GM23338 (cell line): ENCODE measurements around the gene SYNE1. TPM values are rescaled to one million over a fixed set of nuclear protein-coding genes. Genes with fewer than 3 reads are reported as not detected.

Experiments used
- ATAC-seq: fragments of 200-7000 bp; cut with Tn5 transposase; 3 replicates; pipeline ENCODE4 v1.9.1; 2020
- DNase-seq: peaks from one replicate; pipeline ENCODE4 v3.0.0-alpha.2; 2015; ENCODE audit warnings: low spot score
- H2AFZ ChIP-seq: fragments of 200-600 bp; sonication (generic); 2 replicates; pipeline ENCODE4 v1.8.0; 2016; ENCODE audit warnings: antibody characterized with exemption, mild to moderate bottlenecking, moderate library complexity
- H3F3A ChIP-seq: fragments of 200-600 bp; sonication (generic); replicated peaks from 2 replicates; pipeline ENCODE4 v1.8.0; 2017; ENCODE audit warnings: antibody characterized with exemption, mixed run types, low read depth
- H3K27ac ChIP-seq: fragments of 200-600 bp; sonication (generic); 2 replicates; pipeline ENCODE4 v1.6.1; 2016; ENCODE audit warnings: low read depth
- H3K27me3 ChIP-seq: fragments of 200-600 bp; sonication (generic); 2 replicates; pipeline ENCODE4 v1.8.0; 2016; ENCODE audit warnings: mild to moderate bottlenecking, mixed run types, moderate library complexity; ENCODE audit not compliant: insufficient read depth
- H3K36me3 ChIP-seq: fragments of 200-600 bp; sonication (generic); 2 replicates; pipeline ENCODE4 v1.8.0; 2016; ENCODE audit warnings: mild to moderate bottlenecking; ENCODE audit not compliant: insufficient read depth
- H3K4me1 ChIP-seq: fragments of 200-600 bp; sonication (generic); 2 replicates; pipeline ENCODE4 v1.8.0; 2016; ENCODE audit warnings: mild to moderate bottlenecking, moderate library complexity; ENCODE audit not compliant: insufficient read depth
- H3K4me2 ChIP-seq: fragments of 200-600 bp; sonication (generic); 2 replicates; pipeline ENCODE4 v1.7.1; 2017; ENCODE audit warnings: mixed run types
- H3K4me3 ChIP-seq: fragments of 200-600 bp; sonication (generic); 2 replicates; pipeline ENCODE4 v1.6.1; 2016; ENCODE audit warnings: mixed run types
- H3K79me2 ChIP-seq: fragments of 200-600 bp; sonication (generic); replicated peaks from 2 replicates; pipeline ENCODE4 v1.8.0; 2017; ENCODE audit warnings: mild to moderate bottlenecking; ENCODE audit not compliant: insufficient read depth
- H3K9me2 ChIP-seq: fragments of 200-600 bp; sonication (generic); 2 replicates; pipeline ENCODE4 v1.8.0; 2017; ENCODE audit not compliant: insufficient read depth
- H4K20me1 ChIP-seq: fragments of 200-600 bp; sonication (generic); replicated peaks from 2 replicates; pipeline ENCODE4 v1.8.0; 2017; ENCODE audit warnings: mild to moderate bottlenecking; ENCODE audit not compliant: insufficient read depth
- H3K27ac Mint-ChIP-seq: 2 replicates; pipeline ENCODE4 v1.8.0; 2020; ENCODE audit warnings: inconsistent platforms, mild to moderate bottlenecking, moderate library complexity, mixed read lengths
- H3K27me3 Mint-ChIP-seq: 3 replicates; pipeline ENCODE4 v1.8.0; 2022; ENCODE audit warnings: low read depth, mild to moderate bottlenecking, moderate library complexity, mixed read lengths, inconsistent platforms; ENCODE audit not compliant: insufficient read depth, poor library complexity
- H3K36me3 Mint-ChIP-seq: 3 replicates; pipeline ENCODE4 v1.8.0; 2021; ENCODE audit warnings: low read depth, mild to moderate bottlenecking, inconsistent platforms, moderate library complexity, mixed read lengths
- H3K4me1 Mint-ChIP-seq: 3 replicates; pipeline ENCODE4 v1.8.0; 2020; ENCODE audit warnings: mild to moderate bottlenecking, inconsistent platforms, mixed read lengths
- H3K4me3 Mint-ChIP-seq: 3 replicates; pipeline ENCODE4 v1.8.0; 2021; ENCODE audit warnings: moderate library complexity, mild to moderate bottlenecking, inconsistent platforms, mixed read lengths
- H3K9me3 Mint-ChIP-seq: 3 replicates; pipeline ENCODE4 v1.8.0; 2020; ENCODE audit warnings: moderate library complexity, mild to moderate bottlenecking, inconsistent platforms, mixed read lengths
- CREB1 ChIP-seq: fragments of 250-450 bp; sonication (Bioruptor Pico); IDR thresholded peaks from 2 replicates; pipeline ENCODE4 v1.5.0; 2020; ENCODE audit warnings: low read depth, mild to moderate bottlenecking, moderate library complexity
- EZH2 ChIP-seq: fragments of 200-600 bp; sonication (generic); IDR thresholded peaks from one replicate; pipeline ENCODE4 v1.8.0; 2017; ENCODE audit warnings: antibody characterized with exemption, mild to moderate bottlenecking, low read depth; ENCODE audit not compliant: unreplicated experiment
- EZH2phosphoT487 ChIP-seq: fragments of 200-600 bp; sonication (generic); IDR thresholded peaks from one replicate; pipeline ENCODE4 v1.8.1; 2018; ENCODE audit warnings: antibody characterized with exemption; ENCODE audit not compliant: unreplicated experiment
- JUNB ChIP-seq: IDR thresholded peaks from one replicate; pipeline ENCODE4 v1.6.1; 2016; ENCODE audit warnings: antibody characterized with exemption; ENCODE audit not compliant: unreplicated experiment
- NANOG ChIP-seq: IDR thresholded peaks from 2 replicates; pipeline ENCODE4 v1.6.1; 2016; ENCODE audit warnings: antibody characterized with exemption, borderline replicate concordance
- POLR2AphosphoS5 ChIP-seq: IDR thresholded peaks from 2 replicates; pipeline ENCODE4 v1.6.1; 2016; ENCODE audit warnings: antibody characterized with exemption, low read depth
- STAT1 ChIP-seq: IDR thresholded peaks from one replicate; pipeline ENCODE4 v1.6.1; 2016; ENCODE audit warnings: antibody characterized with exemption; ENCODE audit not compliant: unreplicated experiment
- ZNF114 ChIP-seq: fragments of 250-450 bp; sonication (Bioruptor Pico); IDR thresholded peaks from 2 replicates; pipeline ENCODE4 v1.5.0; 2020; ENCODE audit warnings: mild to moderate bottlenecking, moderate library complexity
- ZNF331 ChIP-seq: fragments of 250-450 bp; sonication (Bioruptor Pico); IDR thresholded peaks from 2 replicates; pipeline ENCODE4 v1.5.0; 2020; ENCODE audit warnings: low read depth, mild to moderate bottlenecking, moderate library complexity
- polyA plus RNA-seq: library from polyadenylated mRNA; unstranded; fragments of >200 nt; fragmentation: Nextera tagmentation; extraction: Ambion mirVana; gene quantifications from 2 replicates; pipeline ENCODE4 v1.2.1, GENCODE V29; 2016
- total RNA-seq: library from RNA; depleted of rRNA; stranded (reverse); fragments of >200 nt; shearing (Covaris generic); gene quantifications from 2 replicates; pipeline ENCODE4 v1.2.3, GENCODE V29; 2014
- TF ChIP-seq, protein P1 (sequence below): IDR thresholded peaks from one replicate; pipeline ENCODE4 v1.6.1; 2018; ENCODE audit warnings: antibody characterized with exemption; ENCODE audit not compliant: unreplicated experiment
- TF ChIP-seq, protein P2 (sequence below): IDR thresholded peaks from 2 replicates; pipeline ENCODE4 v1.6.1; 2016; ENCODE audit warnings: antibody characterized with exemption
- TF ChIP-seq, protein P3 (sequence below): fragments of 250-450 bp; sonication (Bioruptor Pico); IDR thresholded peaks from 2 replicates; pipeline ENCODE4 v1.5.0; 2020; ENCODE audit warnings: mild to moderate bottlenecking, moderate library complexity
- TF ChIP-seq, protein P4 (sequence below), 2 experiments: fragments of 200-600 bp in 1 of 2; sonication (generic) in 1 of 2; conservative IDR thresholded peaks; 2 replicates each; pipeline versions ENCODE4 v1.5.1 to v1.6.1; 2016 to 2017; ENCODE audit warnings: antibody characterized with exemption in 2 of 2, low read depth in 2 of 2, mild to moderate bottlenecking in 2 of 2, moderate library complexity in 1 of 2

SYNE1 gene
- total and polyA plus RNA-seq, 2 experiments from 2014 or later: 3.9 to 13.6 TPM

DNA sequence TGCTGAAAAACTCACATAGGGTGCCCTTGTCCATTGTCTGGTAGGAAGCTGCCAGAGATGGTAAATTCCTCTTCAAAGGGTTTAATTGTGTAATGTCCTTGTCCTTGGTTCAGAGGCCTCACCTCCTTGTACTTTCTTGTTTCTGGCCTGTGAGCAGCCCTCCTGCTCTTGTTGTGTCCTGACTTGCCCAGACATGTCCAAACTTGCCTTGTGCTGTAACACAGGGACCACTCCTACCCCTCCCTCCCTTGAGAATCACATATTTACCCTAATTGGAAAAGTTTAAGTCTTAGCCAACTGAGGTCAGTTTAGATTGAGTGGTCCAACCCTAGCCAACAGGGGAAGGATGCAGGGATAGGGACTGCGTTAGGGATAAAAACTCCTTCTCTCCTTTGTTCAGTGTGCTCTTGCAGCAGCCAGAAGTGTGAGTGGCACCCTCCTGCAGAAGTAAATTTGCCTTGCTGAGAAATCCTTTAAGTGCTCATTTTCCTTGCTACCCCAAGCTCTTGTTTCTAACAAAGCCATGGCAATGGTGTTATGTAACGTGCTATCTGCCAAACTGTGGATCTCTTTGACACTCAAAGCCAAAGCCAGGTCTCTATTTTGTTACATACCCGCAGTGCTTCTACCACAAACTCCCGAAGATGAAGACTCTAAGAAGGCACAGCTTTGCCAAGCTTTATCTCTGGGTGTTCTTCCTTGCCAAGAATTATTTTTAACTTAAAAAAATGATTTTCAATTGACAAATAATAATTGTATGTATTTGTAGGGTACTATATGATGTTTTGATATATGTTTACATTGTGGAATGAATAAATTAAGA, 415.1 kb downstream of the SYNE1 start:
- H3K36me3 ChIP-seq: peaks cover 15% of the 10 kb centered on the region
- TF ChIP-seq EZH2: no peak
- no peak for TF ChIP-seq ZNF331 (CRISPR knock-in tag)
- no peak for TF ChIP-seq POLR2AphosphoS5
- TF ChIP-seq, protein P1, sequence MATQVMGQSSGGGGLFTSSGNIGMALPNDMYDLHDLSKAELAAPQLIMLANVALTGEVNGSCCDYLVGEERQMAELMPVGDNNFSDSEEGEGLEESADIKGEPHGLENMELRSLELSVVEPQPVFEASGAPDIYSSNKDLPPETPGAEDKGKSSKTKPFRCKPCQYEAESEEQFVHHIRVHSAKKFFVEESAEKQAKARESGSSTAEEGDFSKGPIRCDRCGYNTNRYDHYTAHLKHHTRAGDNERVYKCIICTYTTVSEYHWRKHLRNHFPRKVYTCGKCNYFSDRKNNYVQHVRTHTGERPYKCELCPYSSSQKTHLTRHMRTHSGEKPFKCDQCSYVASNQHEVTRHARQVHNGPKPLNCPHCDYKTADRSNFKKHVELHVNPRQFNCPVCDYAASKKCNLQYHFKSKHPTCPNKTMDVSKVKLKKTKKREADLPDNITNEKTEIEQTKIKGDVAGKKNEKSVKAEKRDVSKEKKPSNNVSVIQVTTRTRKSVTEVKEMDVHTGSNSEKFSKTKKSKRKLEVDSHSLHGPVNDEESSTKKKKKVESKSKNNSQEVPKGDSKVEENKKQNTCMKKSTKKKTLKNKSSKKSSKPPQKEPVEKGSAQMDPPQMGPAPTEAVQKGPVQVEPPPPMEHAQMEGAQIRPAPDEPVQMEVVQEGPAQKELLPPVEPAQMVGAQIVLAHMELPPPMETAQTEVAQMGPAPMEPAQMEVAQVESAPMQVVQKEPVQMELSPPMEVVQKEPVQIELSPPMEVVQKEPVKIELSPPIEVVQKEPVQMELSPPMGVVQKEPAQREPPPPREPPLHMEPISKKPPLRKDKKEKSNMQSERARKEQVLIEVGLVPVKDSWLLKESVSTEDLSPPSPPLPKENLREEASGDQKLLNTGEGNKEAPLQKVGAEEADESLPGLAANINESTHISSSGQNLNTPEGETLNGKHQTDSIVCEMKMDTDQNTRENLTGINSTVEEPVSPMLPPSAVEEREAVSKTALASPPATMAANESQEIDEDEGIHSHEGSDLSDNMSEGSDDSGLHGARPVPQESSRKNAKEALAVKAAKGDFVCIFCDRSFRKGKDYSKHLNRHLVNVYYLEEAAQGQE: no peak
- TF ChIP-seq, protein P2, sequence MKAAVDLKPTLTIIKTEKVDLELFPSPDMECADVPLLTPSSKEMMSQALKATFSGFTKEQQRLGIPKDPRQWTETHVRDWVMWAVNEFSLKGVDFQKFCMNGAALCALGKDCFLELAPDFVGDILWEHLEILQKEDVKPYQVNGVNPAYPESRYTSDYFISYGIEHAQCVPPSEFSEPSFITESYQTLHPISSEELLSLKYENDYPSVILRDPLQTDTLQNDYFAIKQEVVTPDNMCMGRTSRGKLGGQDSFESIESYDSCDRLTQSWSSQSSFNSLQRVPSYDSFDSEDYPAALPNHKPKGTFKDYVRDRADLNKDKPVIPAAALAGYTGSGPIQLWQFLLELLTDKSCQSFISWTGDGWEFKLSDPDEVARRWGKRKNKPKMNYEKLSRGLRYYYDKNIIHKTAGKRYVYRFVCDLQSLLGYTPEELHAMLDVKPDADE: no peak
- no peak for TF ChIP-seq STAT1
- no peak for TF ChIP-seq CREB1
- TF ChIP-seq, protein P3, sequence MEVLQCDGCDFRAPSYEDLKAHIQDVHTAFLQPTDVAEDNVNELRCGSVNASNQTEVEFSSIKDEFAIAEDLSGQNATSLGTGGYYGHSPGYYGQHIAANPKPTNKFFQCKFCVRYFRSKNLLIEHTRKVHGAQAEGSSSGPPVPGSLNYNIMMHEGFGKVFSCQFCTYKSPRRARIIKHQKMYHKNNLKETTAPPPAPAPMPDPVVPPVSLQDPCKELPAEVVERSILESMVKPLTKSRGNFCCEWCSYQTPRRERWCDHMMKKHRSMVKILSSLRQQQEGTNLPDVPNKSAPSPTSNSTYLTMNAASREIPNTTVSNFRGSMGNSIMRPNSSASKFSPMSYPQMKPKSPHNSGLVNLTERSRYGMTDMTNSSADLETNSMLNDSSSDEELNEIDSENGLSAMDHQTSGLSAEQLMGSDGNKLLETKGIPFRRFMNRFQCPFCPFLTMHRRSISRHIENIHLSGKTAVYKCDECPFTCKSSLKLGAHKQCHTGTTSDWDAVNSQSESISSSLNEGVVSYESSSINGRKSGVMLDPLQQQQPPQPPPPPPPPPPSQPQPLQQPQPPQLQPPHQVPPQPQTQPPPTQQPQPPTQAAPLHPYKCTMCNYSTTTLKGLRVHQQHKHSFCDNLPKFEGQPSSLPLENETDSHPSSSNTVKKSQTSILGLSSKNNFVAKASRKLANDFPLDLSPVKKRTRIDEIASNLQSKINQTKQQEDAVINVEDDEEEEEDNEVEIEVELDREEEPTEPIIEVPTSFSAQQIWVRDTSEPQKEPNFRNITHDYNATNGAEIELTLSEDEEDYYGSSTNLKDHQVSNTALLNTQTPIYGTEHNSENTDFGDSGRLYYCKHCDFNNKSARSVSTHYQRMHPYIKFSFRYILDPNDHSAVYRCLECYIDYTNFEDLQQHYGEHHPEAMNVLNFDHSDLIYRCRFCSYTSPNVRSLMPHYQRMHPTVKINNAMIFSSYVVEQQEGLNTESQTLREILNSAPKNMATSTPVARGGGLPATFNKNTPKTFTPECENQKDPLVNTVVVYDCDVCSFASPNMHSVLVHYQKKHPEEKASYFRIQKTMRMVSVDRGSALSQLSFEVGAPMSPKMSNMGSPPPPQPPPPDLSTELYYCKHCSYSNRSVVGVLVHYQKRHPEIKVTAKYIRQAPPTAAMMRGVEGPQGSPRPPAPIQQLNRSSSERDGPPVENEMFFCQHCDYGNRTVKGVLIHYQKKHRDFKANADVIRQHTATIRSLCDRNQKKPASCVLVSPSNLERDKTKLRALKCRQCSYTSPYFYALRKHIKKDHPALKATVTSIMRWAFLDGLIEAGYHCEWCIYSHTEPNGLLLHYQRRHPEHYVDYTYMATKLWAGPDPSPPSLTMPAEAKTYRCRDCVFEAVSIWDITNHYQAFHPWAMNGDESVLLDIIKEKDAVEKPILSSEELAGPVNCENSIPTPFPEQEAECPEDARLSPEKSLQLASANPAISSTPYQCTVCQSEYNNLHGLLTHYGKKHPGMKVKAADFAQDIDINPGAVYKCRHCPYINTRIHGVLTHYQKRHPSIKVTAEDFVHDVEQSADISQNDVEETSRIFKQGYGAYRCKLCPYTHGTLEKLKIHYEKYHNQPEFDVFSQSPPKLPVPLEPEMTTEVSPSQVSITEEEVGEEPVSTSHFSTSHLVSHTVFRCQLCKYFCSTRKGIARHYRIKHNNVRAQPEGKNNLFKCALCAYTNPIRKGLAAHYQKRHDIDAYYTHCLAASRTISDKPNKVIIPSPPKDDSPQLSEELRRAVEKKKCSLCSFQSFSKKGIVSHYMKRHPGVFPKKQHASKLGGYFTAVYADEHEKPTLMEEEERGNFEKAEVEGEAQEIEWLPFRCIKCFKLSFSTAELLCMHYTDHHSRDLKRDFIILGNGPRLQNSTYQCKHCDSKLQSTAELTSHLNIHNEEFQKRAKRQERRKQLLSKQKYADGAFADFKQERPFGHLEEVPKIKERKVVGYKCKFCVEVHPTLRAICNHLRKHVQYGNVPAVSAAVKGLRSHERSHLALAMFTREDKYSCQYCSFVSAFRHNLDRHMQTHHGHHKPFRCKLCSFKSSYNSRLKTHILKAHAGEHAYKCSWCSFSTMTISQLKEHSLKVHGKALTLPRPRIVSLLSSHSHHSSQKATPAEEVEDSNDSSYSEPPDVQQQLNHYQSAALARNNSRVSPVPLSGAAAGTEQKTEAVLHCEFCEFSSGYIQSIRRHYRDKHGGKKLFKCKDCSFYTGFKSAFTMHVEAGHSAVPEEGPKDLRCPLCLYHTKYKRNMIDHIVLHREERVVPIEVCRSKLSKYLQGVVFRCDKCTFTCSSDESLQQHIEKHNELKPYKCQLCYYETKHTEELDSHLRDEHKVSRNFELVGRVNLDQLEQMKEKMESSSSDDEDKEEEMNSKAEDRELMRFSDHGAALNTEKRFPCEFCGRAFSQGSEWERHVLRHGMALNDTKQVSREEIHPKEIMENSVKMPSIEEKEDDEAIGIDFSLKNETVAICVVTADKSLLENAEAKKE (CRISPR knock-in tag): no peak
- TF ChIP-seq EZH2phosphoT487: no peak
- TF ChIP-seq ZNF114: no peak
- no peak for TF ChIP-seq JUNB
- TF ChIP-seq, protein P4, sequence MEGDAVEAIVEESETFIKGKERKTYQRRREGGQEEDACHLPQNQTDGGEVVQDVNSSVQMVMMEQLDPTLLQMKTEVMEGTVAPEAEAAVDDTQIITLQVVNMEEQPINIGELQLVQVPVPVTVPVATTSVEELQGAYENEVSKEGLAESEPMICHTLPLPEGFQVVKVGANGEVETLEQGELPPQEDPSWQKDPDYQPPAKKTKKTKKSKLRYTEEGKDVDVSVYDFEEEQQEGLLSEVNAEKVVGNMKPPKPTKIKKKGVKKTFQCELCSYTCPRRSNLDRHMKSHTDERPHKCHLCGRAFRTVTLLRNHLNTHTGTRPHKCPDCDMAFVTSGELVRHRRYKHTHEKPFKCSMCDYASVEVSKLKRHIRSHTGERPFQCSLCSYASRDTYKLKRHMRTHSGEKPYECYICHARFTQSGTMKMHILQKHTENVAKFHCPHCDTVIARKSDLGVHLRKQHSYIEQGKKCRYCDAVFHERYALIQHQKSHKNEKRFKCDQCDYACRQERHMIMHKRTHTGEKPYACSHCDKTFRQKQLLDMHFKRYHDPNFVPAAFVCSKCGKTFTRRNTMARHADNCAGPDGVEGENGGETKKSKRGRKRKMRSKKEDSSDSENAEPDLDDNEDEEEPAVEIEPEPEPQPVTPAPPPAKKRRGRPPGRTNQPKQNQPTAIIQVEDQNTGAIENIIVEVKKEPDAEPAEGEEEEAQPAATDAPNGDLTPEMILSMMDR (conservative IDR thresholded peaks at IDR 0.05; ENCODE audit: low read depth in 2 of 2): no peak
- TF ChIP-seq NANOG: no peak
- no peak overlapping the region for H2AFZ ChIP-seq
- Mint-ChIP-seq H3K27ac (no peak overlapping the region; the same call in 1 of the 2 replicates), H3K9me3 (peaks cover 17% of the 10 kb centered on the region), H3K27me3 (peaks cover 4% of the 10 kb centered on the region), H3K4me1 (no peaks in the 10 kb centered on the region), H3K4me3 (no peak overlapping the region), H3K36me3 (peaks cover 32% of the 10 kb centered on the region)
- H3K4me1 ChIP-seq: no peaks in the 10 kb centered on the region
- H3K4me2 ChIP-seq: no peak overlapping the region
- H3K79me2 ChIP-seq: no peaks in the 10 kb centered on the region
- no peaks in the 10 kb centered on the region for H3F3A ChIP-seq
- no peaks in the 10 kb centered on the region for H3K27me3 ChIP-seq
- DNase-seq (no peak), ATAC-seq (no peak)
- H4K20me1 ChIP-seq: no peaks in the 10 kb centered on the region
- no peak overlapping the region for H3K4me3 ChIP-seq
- no peak overlapping the region for H3K27ac ChIP-seq
- H3K9me2 ChIP-seq: peaks cover 3% of the 10 kb centered on the region; the same call in 1 of the 2 replicates
